K562 (cell line): ENCODE data around the gene HVCN1. TPM values are rescaled to one million over a fixed set of nuclear protein-coding genes. Genes with fewer than 3 reads are reported as not detected.

Source experiments
- ATAC-seq: fragments of 200-7000 bp; cut with Tn5 transposase; 3 replicates; pipeline ENCODE4 v1.9.1; 2020; ENCODE audit warnings: moderate library complexity
- BruUV-seq: library from RNA; stranded (reverse); fragments of 400-500 nt; replicated peaks from 2 replicates; lab custom pipeline; 2021; lab: Mats Ljungman, UMichigan
- CTCF ChIA-PET: fragments of 300-600 bp; formaldehyde crosslinking; extraction: SDS; loops from one replicate; lab custom pipeline; 2021; ENCODE audit warnings: low intra/inter-chr PET ratio; lab: Yijun Ruan, JAX
- POLR2A ChIA-PET: fragments of 300-600, 350-650 bp; sonication (Branson Sonifier 250); formaldehyde crosslinking; extraction: SDS; loops from one replicate; lab custom pipeline; 2021; ENCODE audit warnings: antibody characterized with exemption, inconsistent platforms; lab: Yijun Ruan, JAX
- DNase-seq, 4 experiments: peaks; one replicate each; pipeline versions ENCODE4 v3.0.0 to v3.0.0-alpha.2; 2011 to 2018; ENCODE audit warnings: low spot score in 3 of 4, mixed read lengths in 3 of 4; ENCODE audit errors: extremely low read depth in 1 of 4
- FAIRE-seq: peaks from 2 replicates; lab custom pipeline; 2011; peaks lifted over from hg19 to GRCh38; lab: Jason Lieb, UNC
- H2AFZ ChIP-seq: 2 replicates; pipeline ENCODE4 v1.6.0; 2011; ENCODE audit warnings: low read depth, low read length, control low read depth, inconsistent platforms
- H3K27ac ChIP-seq: fragments of 200-600 bp; 3 replicates; pipeline ENCODE4 v1.8.0; 2011; ENCODE audit warnings: low read depth, mild to moderate bottlenecking, control low read depth, inconsistent platforms, low read length, moderate library complexity, mixed read lengths; ENCODE audit errors: extremely low read depth
- H3K27me3 ChIP-seq, 2 experiments: fragments of 300-600 bp in 1 of 2; 2 replicates in 1 of 2; 3 replicates in 1 of 2; pipeline versions ENCODE4 v1.6.0 to v1.8.0; 2011; ENCODE audit warnings: inconsistent platforms in 2 of 2, low read length in 2 of 2, mild to moderate bottlenecking in 1 of 2, mixed read lengths in 1 of 2, moderate library complexity in 1 of 2; ENCODE audit not compliant: control insufficient read depth in 2 of 2, insufficient read depth in 2 of 2
- H3K36me3 ChIP-seq: fragments of 300-600 bp; 3 replicates; pipeline ENCODE4 v1.8.0; 2011; ENCODE audit warnings: mild to moderate bottlenecking, low read length, inconsistent platforms; ENCODE audit not compliant: control insufficient read depth, insufficient read depth
- H3K4me1 ChIP-seq, 2 experiments: fragments of 200-600 bp in 1 of 2; replicated peaks in 1 of 2; 2 replicates in 1 of 2; 3 replicates in 1 of 2; pipeline versions ENCODE4 v1.5.1 to v1.8.0; 2011; ENCODE audit warnings: inconsistent platforms in 2 of 2, low read length in 2 of 2, mild to moderate bottlenecking in 1 of 2, mixed read lengths in 1 of 2, moderate library complexity in 1 of 2; ENCODE audit not compliant: control insufficient read depth in 2 of 2, insufficient read depth in 2 of 2
- H3K4me2 ChIP-seq: 2 replicates; pipeline ENCODE4 v1.6.1; 2011; ENCODE audit warnings: low read length, control low read depth, inconsistent platforms, mixed read lengths; ENCODE audit not compliant: insufficient read depth
- H3K4me3 ChIP-seq: fragments of 200-600 bp; sonication (generic), shearing (Covaris generic); 2 replicates; pipeline ENCODE4 v1.5.1; 2016; ENCODE audit warnings: control low read depth, inconsistent platforms
- H3K79me2 ChIP-seq: fragments of 200-600 bp; 3 replicates; pipeline ENCODE4 v1.8.0; 2011; ENCODE audit warnings: low read length, inconsistent platforms; ENCODE audit not compliant: control insufficient read depth, insufficient read depth
- H3K9ac ChIP-seq, 2 experiments: 2 replicates each; pipeline versions ENCODE4 v1.6.0 to v1.6.1; 2011; ENCODE audit warnings: low read depth in 2 of 2, low read length in 2 of 2, control low read depth in 1 of 2, inconsistent platforms in 1 of 2, mild to moderate bottlenecking in 1 of 2, mixed read lengths in 1 of 2; ENCODE audit not compliant: insufficient read depth in 1 of 2
- H3K9me1 ChIP-seq: one replicate; pipeline ENCODE4 v1.6.0; 2011; ENCODE audit warnings: inconsistent platforms, mild to moderate bottlenecking, low read length, moderate library complexity; ENCODE audit not compliant: control insufficient read depth, insufficient read depth
- H3K9me3 ChIP-seq: replicated peaks from 2 replicates; pipeline ENCODE4 v1.5.1; 2011; ENCODE audit warnings: low read depth, low read length, inconsistent platforms; ENCODE audit not compliant: control insufficient read depth, insufficient read depth
- H4K20me1 ChIP-seq: replicated peaks from 2 replicates; pipeline ENCODE4 v1.6.1; 2011; ENCODE audit warnings: low read length, inconsistent platforms, mixed read lengths; ENCODE audit not compliant: control insufficient read depth, insufficient read depth
- CEBPB ChIP-seq: fragments of 450-650 bp; IDR thresholded peaks from 2 replicates; pipeline ENCODE4 v1.6.1; 2016; ENCODE audit warnings: missing genetic modification characterization, missing compliant biosample characterization
- CXXC5 ChIP-seq: fragments of 250-450 bp; sonication (Bioruptor Pico); IDR thresholded peaks from 2 replicates; pipeline ENCODE4 v1.8.0; 2022; ENCODE audit warnings: inconsistent platforms, mild to moderate bottlenecking, moderate library complexity
- ERF ChIP-seq: fragments of 450-650 bp; formaldehyde crosslinking; IDR thresholded peaks from 2 replicates; pipeline ENCODE4 v1.4.0; 2020; ENCODE audit warnings: mild to moderate bottlenecking, mixed read lengths
- NEUROD1 ChIP-seq: fragments of 150-350 bp; IDR thresholded peaks from 2 replicates; pipeline ENCODE4 v1.6.1; 2014; ENCODE audit warnings: borderline replicate concordance, low read length, low read depth; ENCODE audit not compliant: partially characterized antibody
- PTRF ChIP-seq: fragments of 450-650 bp; IDR thresholded peaks from 2 replicates; pipeline ENCODE4 v1.6.1; 2016; ENCODE audit warnings: mild to moderate bottlenecking, missing genetic modification characterization, missing compliant biosample characterization
- SETDB1 ChIP-seq: IDR thresholded peaks from one replicate; pipeline ENCODE4 v1.6.1; 2012; ENCODE audit warnings: low read length, control low read depth, inconsistent platforms
- TFAM ChIP-seq: fragments of 250-450 bp; sonication (Bioruptor Pico); conservative IDR thresholded peaks from 2 replicates; pipeline ENCODE4 v1.5.0; 2021; ENCODE audit warnings: mild to moderate bottlenecking, moderate library complexity
- U2AF2 ChIP-seq: fragments of 200-400 bp; formaldehyde crosslinking; optimal IDR thresholded peaks from 2 replicates; pipeline ENCODE3; 2017; ENCODE audit warnings: low read depth, mild to moderate bottlenecking, low read length
- WGBS: fragments of 100-300 bp; shearing (Covaris generic); methylation state at CpG from one replicate; pipeline ENCODE4 v1.1.6; 2016; ENCODE audit warnings: low coverage, mixed read lengths; ENCODE audit not compliant: insufficient coverage; ENCODE audit errors: missing lambda C conversion rate; 5-methylcytosine and 5-hydroxymethylcytosine counted together
- in situ Hi-C: fragments of 300-500 bp; cut with MboI; formaldehyde crosslinking; loops from 4 replicates; pipeline ENCODE4 v1.15.0; 2018; ENCODE audit warnings: inconsistent platforms, mixed read lengths
- intact Hi-C: fragments of 100-400 bp; cut with micrococcal nuclease; formaldehyde crosslinking; loops from 2 replicates; pipeline ENCODE4 v1.14.2; 2022
- polyA plus RNA-seq, 8 experiments: library from polyadenylated mRNA; depleted of rRNA in 4 of 8; stranded (reverse) in 5 of 8; unstranded in 3 of 8; fragments of >200 nt; fragmentation: Nextera tagmentation in 2 of 8; fragmentation: Illumina TruSeq in 1 of 8; extraction: Ambion mirVana in 2 of 8; extraction: Trizol in 1 of 8; gene quantifications; 2 replicates each; pipeline versions ENCODE4 v1.2.1 to v1.2.3, GENCODE V29; 2011 to 2014; ENCODE audit warnings: inconsistent platforms in 1 of 8, missing spikeins in 1 of 8
- total RNA-seq, 7 experiments: library from RNA; depleted of rRNA in 6 of 7; stranded (reverse); fragments of >200 nt in 6 of 7; fragmentation: Illumina TruSeq in 2 of 7; extraction: Trizol in 2 of 7; gene quantifications; 2 replicates each; pipeline versions ENCODE4 v1.2.1 to v1.2.3, GENCODE V29; 2011 to 2021; ENCODE audit warnings: low replicate concordance in 1 of 7
- TF ChIP-seq, protein P1 (sequence below): fragments of 150-350 bp; conservative IDR thresholded peaks from 2 replicates; pipeline ENCODE4 v1.6.1; 2014; ENCODE audit warnings: low read length

HVCN1 gene
- total and polyA plus RNA-seq, 9 of the 15 experiments (the other 6 are each of a cell fraction or from before 2014, with no cell fraction given) = 0.21 to 1.4 (median 0.74) TPM

DNA sequence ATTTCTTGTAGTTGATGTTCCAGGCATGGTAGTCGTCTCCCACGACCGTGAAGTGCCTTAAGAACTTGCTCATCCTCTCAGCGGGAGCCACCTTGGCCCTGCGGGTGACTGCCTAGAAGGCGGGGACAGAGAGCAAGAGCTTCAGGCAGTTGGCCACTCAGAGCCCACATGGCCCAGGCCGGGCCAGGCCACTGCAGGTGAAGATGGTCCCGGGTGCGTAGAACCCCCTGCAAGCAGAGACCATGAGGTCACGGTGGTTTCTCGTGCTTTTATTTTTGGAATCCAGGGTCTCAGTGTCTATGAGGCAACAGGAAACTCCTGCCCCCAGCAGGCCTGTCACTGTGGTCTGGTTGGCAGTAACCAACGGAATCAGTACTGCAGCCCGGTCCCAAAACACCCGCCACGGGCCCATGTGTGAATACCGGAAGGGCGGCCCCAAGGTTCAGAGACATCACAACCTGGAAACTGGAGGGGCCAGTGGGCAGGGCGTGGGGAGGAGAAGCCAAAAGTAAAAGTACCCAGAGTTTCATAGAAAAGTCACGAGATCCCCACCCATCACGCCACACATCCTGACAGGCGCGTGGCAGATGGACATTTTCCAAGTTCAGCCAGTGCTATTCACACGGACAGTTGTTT is 27.5 kb downstream of the HVCN1 start (continued):
- TF ChIP-seq ERF (CRISPR knock-in tag) = no peak
- no peak for TF ChIP-seq NEUROD1

GRCh38 chr12:110658878-110659277 is 30.0 kb downstream of the HVCN1 start:
- ChIA-PET CTCF (no interaction called here), POLR2A (interaction anchor here (0.8 to 1.5 kb wide), 2 partner anchors 10 to 209 kb away, joined by 3 to 4 read pairs; partner anchors contain the start of gene ARPC3)
- no peaks in the 10 kb centered on the region for H3K79me2 ChIP-seq
- intact Hi-C loops = no loop called here
- no TSS peak for BruUV-seq
- TF ChIP-seq, protein P1, sequence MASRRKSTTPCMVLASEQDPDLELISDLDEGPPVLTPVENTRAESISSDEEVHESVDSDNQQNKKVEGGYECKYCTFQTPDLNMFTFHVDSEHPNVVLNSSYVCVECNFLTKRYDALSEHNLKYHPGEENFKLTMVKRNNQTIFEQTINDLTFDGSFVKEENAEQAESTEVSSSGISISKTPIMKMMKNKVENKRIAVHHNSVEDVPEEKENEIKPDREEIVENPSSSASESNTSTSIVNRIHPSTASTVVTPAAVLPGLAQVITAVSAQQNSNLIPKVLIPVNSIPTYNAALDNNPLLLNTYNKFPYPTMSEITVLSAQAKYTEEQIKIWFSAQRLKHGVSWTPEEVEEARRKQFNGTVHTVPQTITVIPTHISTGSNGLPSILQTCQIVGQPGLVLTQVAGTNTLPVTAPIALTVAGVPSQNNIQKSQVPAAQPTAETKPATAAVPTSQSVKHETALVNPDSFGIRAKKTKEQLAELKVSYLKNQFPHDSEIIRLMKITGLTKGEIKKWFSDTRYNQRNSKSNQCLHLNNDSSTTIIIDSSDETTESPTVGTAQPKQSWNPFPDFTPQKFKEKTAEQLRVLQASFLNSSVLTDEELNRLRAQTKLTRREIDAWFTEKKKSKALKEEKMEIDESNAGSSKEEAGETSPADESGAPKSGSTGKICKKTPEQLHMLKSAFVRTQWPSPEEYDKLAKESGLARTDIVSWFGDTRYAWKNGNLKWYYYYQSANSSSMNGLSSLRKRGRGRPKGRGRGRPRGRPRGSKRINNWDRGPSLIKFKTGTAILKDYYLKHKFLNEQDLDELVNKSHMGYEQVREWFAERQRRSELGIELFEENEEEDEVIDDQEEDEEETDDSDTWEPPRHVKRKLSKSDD = no peak
- TF ChIP-seq CXXC5 (CRISPR knock-in tag) = no peak
- no peak for TF ChIP-seq PTRF (tag)
- TF ChIP-seq TFAM = no peak
- no peak for TF ChIP-seq U2AF2
- TF ChIP-seq CEBPB (tag) = no peak
- no peak for TF ChIP-seq SETDB1
- FAIRE-seq (no peak), DNase-seq (no peak), ATAC-seq (no peak)
- no peak overlapping the region for H3K4me3 ChIP-seq
- peaks cover 24 to 54% of the 10 kb centered on the region in 2 experiments; a peak in 4 of 5 replicates for H3K27me3 ChIP-seq
- peaks cover 0 to 6% of the 10 kb centered on the region in 2 experiments; a peak in 1 of 5 replicates for H3K4me1 ChIP-seq
- H3K27ac ChIP-seq = no peak overlapping the region
- WGBS = 16% methylated on average over 3 of the region's 3 CpGs
- no peak overlapping the region for H2AFZ ChIP-seq
- no peak overlapping the region for H3K4me2 ChIP-seq
- no peak overlapping the region for H3K9ac ChIP-seq
- H3K36me3 ChIP-seq = no peaks in the 10 kb centered on the region
- no peaks in the 10 kb centered on the region for H3K9me1 ChIP-seq
- no peaks in the 10 kb centered on the region for H3K9me3 ChIP-seq
- in situ Hi-C loops = no loop called here
- H4K20me1 ChIP-seq = no peaks in the 10 kb centered on the region
